DND-41 (cell line): ENCODE data around the gene ST6GALNAC3.

Experiments
- ATAC-seq: fragments of 200-7000 bp; cut with Tn5 transposase; 3 replicates; pipeline ENCODE4 v1.9.1; 2021; ENCODE audit warnings: low read depth; ENCODE audit not compliant: insufficient read depth
- DNase-seq: peaks from one replicate; pipeline ENCODE4 v3.0.0-alpha.2; 2020
- H2AFZ ChIP-seq: 2 replicates; pipeline ENCODE4 v1.6.0; 2012; ENCODE audit warnings: low read depth, low read length
- H3K27ac ChIP-seq: 2 replicates; pipeline ENCODE4 v1.5.1; 2012; ENCODE audit warnings: low read length, inconsistent platforms
- H3K27me3 ChIP-seq: fragments of 200-600 bp; sonication (generic); 2 replicates; pipeline ENCODE4 v1.6.0; 2012; ENCODE audit warnings: low read length, mild to moderate bottlenecking, inconsistent platforms; ENCODE audit not compliant: insufficient read depth, poor library complexity
- H3K36me3 ChIP-seq: 2 replicates; pipeline ENCODE4 v1.5.1; 2012; ENCODE audit warnings: low read length, inconsistent platforms; ENCODE audit not compliant: insufficient read depth
- H3K4me1 ChIP-seq: 2 replicates; pipeline ENCODE4 v1.5.1; 2012; ENCODE audit warnings: mild to moderate bottlenecking, low read length; ENCODE audit not compliant: insufficient read depth
- H3K4me2 ChIP-seq: 2 replicates; pipeline ENCODE4 v1.6.0; 2012; ENCODE audit warnings: mild to moderate bottlenecking, moderate library complexity, low read length, inconsistent platforms; ENCODE audit not compliant: insufficient read depth
- H3K4me3 ChIP-seq, 2 experiments: fragments of 200-600 bp in 1 of 2; shearing (Covaris generic) in 1 of 2; 2 replicates each; pipeline ENCODE4 v1.5.1; 2012 to 2016; ENCODE audit warnings: inconsistent platforms in 2 of 2, low read length in 2 of 2, mild to moderate bottlenecking in 2 of 2, low read depth in 1 of 2, moderate library complexity in 1 of 2
- H3K79me2 ChIP-seq: 2 replicates; pipeline ENCODE4 v1.6.0; 2012; ENCODE audit warnings: low read length, inconsistent platforms; ENCODE audit not compliant: insufficient read depth
- H3K9ac ChIP-seq: 2 replicates; pipeline ENCODE4 v1.6.0; 2012; ENCODE audit warnings: low read depth, mild to moderate bottlenecking, inconsistent platforms, low read length, moderate library complexity
- H3K9me3 ChIP-seq: 2 replicates; pipeline ENCODE4 v1.5.1; 2012; ENCODE audit warnings: low read length, moderate library complexity, mild to moderate bottlenecking, inconsistent platforms; ENCODE audit not compliant: insufficient read depth, severe bottlenecking
- H4K20me1 ChIP-seq: 2 replicates; pipeline ENCODE4 v1.6.0; 2012; ENCODE audit warnings: low read length; ENCODE audit not compliant: insufficient read depth
- CTCF ChIP-seq: IDR thresholded peaks from 2 replicates; pipeline ENCODE4 v1.5.1; 2012; ENCODE audit warnings: borderline replicate concordance, low read length, moderate library complexity, mild to moderate bottlenecking; ENCODE audit not compliant: poor library complexity, severe bottlenecking; ENCODE audit errors: extremely low read depth
- EZH2 ChIP-seq: IDR thresholded peaks from 3 replicates; pipeline ENCODE4 v1.6.1; 2012; ENCODE audit warnings: borderline replicate concordance, low read depth, mild to moderate bottlenecking, moderate library complexity, low read length, inconsistent platforms; ENCODE audit not compliant: severe bottlenecking

Gene ST6GALNAC3

DNA sequence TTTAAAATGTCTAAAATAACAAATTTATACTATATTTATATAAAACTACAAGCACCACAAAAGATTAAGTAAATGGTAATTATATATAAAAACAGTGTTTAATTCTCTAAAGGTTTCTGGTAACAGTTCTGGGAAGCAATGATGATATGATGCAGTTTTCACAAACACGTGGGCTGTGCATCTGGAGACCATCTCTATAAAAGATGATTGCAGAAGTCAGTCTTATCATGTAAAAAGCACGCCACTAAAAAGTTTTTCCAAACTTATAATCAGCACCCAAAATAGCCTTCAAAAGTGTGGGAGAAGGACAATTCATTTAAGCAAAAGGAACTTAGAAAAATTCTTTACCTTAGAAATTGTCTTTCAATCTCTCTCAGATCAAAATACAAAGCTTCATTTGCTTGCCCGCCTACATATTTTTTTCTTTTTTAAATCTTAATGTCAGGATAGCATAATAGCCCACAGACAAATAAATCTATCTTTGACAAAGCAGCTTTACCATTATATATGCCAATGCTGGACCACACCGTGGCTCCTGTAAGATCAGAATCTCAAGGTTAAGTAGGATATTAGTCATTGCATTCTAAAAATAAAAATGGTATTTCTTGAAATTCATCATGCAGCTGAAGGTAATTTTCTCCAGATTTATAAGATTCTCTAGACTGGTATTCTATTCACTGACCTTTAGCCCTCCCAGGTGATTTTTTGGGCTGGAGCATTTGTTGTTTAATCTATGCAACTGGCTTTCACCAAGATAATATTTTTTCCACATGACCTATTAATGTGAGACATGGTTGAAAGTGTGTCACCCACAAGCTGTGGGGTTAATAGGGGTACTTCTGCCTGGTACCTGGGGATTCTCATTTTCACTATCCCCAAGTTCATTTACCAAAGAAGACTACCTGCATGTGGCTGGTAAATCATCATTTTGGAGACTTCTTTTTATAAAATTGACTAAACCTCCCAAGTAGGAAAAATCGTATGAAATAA lies 603.2 kb downstream of the ST6GALNAC3 start:
- no peaks in the 10 kb centered on the region for H3K4me1 ChIP-seq
- no peak overlapping the region for H3K27ac ChIP-seq
- TF ChIP-seq CTCF (no peak), EZH2 (no peak)
- no peaks in the 10 kb centered on the region for H3K9me3 ChIP-seq
- H3K4me2 ChIP-seq, result no peak overlapping the region
- H3K36me3 ChIP-seq, result no peaks in the 10 kb centered on the region
- no peaks in the 10 kb centered on the region for H3K27me3 ChIP-seq
- DNase-seq (no peak), ATAC-seq (no peak)
- H3K79me2 ChIP-seq, result no peaks in the 10 kb centered on the region
- H3K9ac ChIP-seq, result no peak overlapping the region
- H2AFZ ChIP-seq, result no peak overlapping the region
- H3K4me3 ChIP-seq, result no peak overlapping the region
- no peaks in the 10 kb centered on the region for H4K20me1 ChIP-seq

GRCh38 chr1:76679534-76680152 lies 605.1 kb downstream of the ST6GALNAC3 start:
- H2AFZ ChIP-seq, result no peak overlapping the region
- H4K20me1 ChIP-seq, result no peaks in the 10 kb centered on the region
- H3K4me3 ChIP-seq, result no peak overlapping the region
- no peak for DNase-seq
- no peaks in the 10 kb centered on the region for H3K79me2 ChIP-seq
- ATAC-seq, result no peak
- no peaks in the 10 kb centered on the region for H3K9me3 ChIP-seq
- no peak overlapping the region for H3K27ac ChIP-seq
- no peak for TF ChIP-seq CTCF
- TF ChIP-seq EZH2, result no peak
- H3K36me3 ChIP-seq, result no peaks in the 10 kb centered on the region
- no peak overlapping the region for H3K9ac ChIP-seq
- no peaks in the 10 kb centered on the region for H3K4me1 ChIP-seq
- H3K4me2 ChIP-seq, result no peak overlapping the region
- H3K27me3 ChIP-seq, result no peaks in the 10 kb centered on the region

DNA sequence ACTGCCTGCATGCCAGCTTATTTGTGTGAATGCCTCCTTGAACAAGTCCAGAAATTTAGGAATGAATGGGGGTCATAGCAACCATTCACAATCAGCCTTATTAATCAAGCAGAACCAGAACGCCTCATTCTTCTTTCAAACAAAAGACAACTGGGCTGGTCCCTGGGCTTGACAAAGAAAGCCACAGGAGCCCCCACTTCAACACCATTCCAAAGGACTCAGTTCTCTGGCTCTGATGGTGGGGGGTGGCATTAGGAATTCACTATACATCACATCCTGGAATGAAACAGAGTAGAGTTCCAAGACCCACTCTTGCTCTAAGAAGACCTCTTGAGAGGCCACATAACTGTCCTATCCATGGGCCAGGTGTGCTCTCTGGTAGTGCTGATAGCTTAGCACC lies 606.1 kb downstream of the ST6GALNAC3 start:
- DNase-seq, result no peak
- Histone ChIP-seq H3K4me3 (no peak overlapping the region), H3K27me3 (no peaks in the 10 kb centered on the region), H2AFZ (no peak overlapping the region), H3K9ac (no peak overlapping the region), H4K20me1 (no peaks in the 10 kb centered on the region), H3K79me2 (no peaks in the 10 kb centered on the region), H3K36me3 (no peaks in the 10 kb centered on the region), H3K27ac (no peak overlapping the region), H3K4me1 (no peaks in the 10 kb centered on the region), H3K4me2 (no peak overlapping the region), H3K9me3 (no peaks in the 10 kb centered on the region)
- TF ChIP-seq EZH2 (no peak), CTCF (no peak)
- no peak for ATAC-seq
